HG02763 (cell line): ENCODE results near the gene YIPF4.
"Not testable (repeated sequence)": the region's sequence is repeated elsewhere in the genome, so short reads cannot be mapped to it uniquely, and the experiment has no call there.

Source experiments
- ATAC-seq: cut with Tn5 transposase; IDR thresholded peaks from one replicate; pipeline ENCODE4 v1.9.1; 2021; ENCODE audit warnings: mild to moderate bottlenecking, moderate library complexity; ENCODE audit not compliant: unreplicated experiment

Gene YIPF4

DNA sequence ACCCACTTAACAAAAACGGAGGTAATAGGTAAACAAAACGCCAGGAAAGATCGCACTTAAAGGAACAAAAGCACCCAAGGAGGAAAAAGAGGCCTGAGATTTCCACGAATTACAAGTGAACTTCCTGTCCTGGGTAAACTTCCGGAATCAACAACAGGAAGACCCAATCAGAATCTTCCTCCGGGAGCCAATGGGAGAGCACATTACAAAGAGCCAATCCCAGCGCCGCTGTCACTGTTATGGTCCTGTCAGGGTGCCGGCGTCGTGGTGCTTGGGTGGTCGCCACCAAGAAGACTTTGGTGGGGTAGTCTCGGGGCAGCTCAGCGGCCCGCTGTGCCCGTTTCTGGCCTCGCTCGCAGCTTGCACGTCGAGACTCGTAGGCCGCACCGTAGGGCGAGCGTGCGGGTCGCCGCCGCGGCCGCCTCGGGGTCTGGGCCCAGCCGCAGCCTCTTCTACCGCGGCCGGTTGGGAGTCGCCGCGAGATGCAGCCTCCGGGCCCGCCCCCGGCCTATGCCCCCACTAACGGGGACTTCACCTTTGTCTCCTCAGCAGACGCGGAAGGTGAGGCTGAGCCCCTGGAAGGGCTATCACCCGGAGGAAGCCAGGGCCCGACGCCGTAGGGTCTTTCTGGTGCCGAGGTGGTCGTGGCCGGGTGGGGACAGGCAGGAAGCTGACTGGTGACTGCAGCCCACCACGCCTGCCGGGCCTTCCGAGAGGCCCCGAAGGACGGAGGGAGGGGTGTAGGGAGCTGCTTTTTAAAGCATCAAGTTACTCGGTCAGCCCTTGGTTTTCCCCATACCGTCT lies at the start of gene YIPF4:
YIPF4 (plus strand) TSS at position 231 of the 804 bp plus-strand sequence; CDS start at position 483, 252 bp downstream.
- peak; percentile 100 for ATAC-seq

- ATAC-seq = no peak
Measured at GRCh38 chr2:32228181-32228580, 49.5 kb upstream of the YIPF4 start.

- no peak for ATAC-seq
Measured at GRCh38 chr2:32229635-32230034, 48.1 kb upstream of the YIPF4 start.

DNA sequence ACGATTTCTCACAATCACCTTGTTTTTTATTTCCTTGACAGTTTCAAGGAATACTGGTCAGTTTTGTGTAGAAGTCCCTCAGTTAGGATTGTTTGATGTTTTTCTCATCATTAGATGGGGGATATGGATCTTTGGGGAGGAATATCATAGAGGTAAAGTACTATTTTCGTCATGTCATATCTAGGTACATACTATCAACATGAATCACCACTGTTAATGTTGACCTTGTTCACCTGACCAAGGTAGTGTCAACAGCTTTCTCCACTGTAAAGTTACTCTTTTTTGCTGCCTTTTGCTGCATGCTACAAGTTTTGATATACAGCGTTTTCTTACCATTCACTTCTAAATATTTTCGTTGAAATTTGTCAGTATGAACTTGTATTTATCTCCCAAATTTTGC lies 45.7 kb upstream of the YIPF4 start:
- no peak for ATAC-seq

- no peak for ATAC-seq
Measured at GRCh38 chr2:32235315-32235714, 42.4 kb upstream of the YIPF4 start.

GRCh38 chr2:32237488-32237887 lies 40.2 kb upstream of the YIPF4 start:
- ATAC-seq = no peak

DNA sequence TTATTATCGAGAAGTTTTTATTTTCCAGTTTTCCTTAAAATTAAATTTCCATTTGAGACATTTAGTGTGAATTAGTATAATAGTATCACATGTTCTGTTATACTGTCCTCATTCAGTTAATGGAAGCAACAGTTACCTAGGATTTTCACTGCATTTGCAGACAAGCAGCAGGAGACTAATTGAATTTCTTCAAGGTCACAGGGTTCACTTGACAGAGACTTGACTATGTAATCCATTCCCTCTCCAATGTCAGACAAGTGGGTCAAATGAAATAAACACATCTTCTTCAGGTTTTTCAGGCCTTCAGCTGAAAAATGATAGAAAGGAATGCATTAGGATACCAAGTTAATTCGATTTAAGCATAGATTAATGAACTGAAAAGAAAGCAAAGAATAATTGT lies 39.7 kb upstream of the YIPF4 start:
- ATAC-seq = no peak

GRCh38 chr2:32242331-32242730 lies 35.4 kb upstream of the YIPF4 start:
- no peak for ATAC-seq

- ATAC-seq = no peak
Measured at GRCh38 chr2:32246911-32247310, 30.8 kb upstream of the YIPF4 start.

DNA sequence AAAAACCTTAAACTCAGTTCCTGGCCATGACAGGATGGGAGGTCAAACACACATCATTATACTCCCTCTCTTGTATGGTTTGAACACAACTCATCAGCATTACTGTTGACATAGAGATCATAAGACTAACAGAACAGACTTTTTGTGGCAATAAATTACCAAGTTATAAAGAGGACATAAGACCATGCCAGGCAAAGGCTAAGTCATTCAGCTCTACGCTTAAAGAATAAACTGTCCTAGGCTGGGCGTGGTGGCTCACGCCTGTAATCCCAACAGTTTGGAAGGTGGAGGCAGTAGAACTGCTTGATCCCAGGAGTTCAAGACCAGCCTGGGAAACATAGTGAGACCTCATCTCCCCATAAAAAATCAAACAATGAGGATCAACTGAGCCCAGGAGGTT lies 29.4 kb upstream of the YIPF4 start:
- no peak for ATAC-seq

GRCh38 chr2:32249731-32250236 lies 27.9 kb upstream of the YIPF4 start:
- ATAC-seq = no peak

DNA sequence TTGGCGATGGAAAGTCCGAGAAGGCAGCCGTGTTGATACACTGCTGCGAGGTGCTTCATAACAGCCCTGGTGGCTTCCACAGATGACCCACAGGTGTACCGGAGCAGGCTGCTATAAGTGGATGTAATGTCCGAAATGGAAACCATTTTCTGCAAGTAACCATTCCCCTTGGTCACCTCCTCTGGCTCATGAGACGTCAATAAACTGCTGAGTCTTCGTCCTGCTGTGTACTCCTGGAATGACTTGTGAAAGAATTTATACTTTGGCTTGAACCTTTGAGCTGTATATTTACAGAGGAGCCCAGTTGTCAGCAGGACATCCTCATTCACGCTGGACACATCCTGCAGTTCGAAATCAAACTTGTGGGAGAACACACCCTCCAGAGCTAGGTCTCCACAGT lies 27.4 kb upstream of the YIPF4 start:
- ATAC-seq = no peak

- no peak for ATAC-seq
Measured at GRCh38 chr2:32258242-32258641, 19.5 kb upstream of the YIPF4 start.

DNA sequence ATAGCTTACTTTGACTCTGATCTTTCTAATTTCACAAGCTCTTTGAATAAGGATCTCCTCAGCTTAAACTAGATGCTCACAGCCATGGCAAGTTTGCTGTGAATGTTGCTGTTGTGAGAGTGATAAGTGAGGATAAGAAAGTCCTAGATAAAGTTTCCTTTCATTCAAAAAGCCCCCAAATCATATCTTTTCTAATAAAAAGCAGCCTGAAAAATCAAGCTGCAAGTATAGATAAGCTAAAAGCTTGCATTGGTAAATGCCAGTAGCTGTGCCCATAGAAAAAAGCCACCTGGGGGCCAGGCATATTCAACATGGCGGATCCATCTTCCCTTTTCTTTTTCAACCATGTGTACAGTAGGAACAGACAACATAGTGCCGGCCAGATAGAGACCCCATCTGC lies 17.3 kb upstream of the YIPF4 start:
- no peak for ATAC-seq

DNA sequence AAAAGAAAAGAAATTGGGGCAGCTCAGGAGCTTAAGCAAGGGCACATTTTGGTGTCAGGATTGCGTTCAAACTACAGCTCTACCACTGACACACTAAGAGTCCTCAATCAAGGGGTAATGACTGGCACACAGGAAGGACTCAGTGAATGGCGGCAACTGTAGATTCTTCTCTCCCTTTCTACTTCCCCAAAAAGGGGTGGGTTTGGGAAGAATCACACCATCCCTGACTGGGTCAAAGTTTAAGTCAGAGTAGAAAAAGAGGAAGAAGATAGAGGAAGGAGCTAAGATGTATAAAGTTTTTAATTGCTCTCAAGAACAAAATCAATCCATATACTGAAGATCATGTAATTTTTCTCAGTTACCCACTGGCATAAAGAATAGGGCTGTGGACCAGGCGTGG lies 15.6 kb upstream of the YIPF4 start:
- ATAC-seq = no peak

GRCh38 chr2:32264422-32265105 lies 13.1 kb upstream of the YIPF4 start, which contains the start of gene NLRC4:
NLRC4 (minus strand) TSS chr2:32264886; CDS start chr2:32256775, 8,111 bp downstream.
- peak; percentile 80 for ATAC-seq

GRCh38 chr2:32271063-32271462 lies 6.6 kb upstream of the YIPF4 start:
- ATAC-seq = no peak

DNA sequence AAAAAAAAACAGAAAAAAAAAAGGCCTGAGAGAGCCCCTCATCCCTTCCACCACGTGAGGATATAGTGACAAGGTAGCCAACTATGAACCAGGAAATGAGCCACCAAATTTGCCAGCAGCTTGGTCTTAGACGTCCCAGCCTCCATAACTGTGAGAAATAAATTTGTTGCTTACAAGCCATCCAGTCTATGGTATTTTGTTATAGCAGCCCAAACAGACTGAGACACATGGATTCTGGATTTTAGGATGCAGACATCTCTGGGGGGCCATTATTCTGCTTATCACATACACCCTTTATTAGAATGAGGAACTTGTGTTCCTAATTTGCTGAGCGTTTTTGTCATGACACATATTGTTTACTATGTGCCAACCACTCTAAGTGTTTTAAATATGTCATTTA lies 5.4 kb upstream of the YIPF4 start:
- ATAC-seq = no peak

DNA sequence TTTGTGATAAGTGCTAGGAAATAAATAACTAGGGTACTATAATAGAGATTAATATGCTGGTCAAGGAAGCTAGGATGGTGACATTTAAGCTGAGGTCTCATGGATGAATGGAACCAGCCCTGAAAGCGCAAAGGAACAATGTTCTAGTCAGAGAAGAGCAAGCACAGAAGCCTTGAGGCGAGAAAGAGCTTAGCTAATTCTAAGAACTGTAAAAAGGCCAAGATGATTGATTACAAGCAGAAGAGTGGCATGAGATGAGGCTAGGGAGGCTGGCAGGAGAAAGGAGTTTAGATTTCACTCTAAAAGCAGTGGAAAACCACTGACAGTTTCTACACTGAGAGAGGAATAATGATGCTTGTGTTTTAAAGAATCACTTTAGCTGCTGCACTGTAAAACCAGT lies 3.4 kb upstream of the YIPF4 start:
- no peak for ATAC-seq

DNA sequence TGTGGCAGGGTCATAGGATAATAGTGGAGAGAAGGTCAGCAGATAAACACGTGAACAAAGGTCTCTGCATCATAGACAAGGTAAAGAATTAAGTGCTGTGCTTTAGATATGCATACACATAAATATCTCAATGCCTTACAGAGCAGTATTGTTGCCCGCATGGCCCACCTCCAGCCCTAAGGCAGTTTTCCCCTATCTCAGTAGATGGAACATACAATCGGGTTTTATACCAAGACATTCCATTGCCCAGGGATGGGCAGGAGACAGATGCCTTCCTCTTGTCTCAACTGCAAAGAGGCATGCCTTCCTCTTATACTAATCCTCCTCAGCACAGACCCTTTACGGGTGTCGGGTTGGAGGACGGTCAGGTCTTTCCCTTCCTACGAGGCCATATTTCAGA lies 1.9 kb upstream of the YIPF4 start:
- not testable (repeated sequence) for ATAC-seq

GRCh38 chr2:32277363-32277673 lies 386 bp upstream of the YIPF4 start:
- ATAC-seq = no peak

GRCh38 chr2:32278478-32278853 lies 762 bp downstream of the YIPF4 start:
- no peak for ATAC-seq
